ENCODE results near the gene SNED1. TPM values are rescaled to one million over a fixed set of nuclear protein-coding genes. Genes with fewer than 3 reads are reported as not detected.

SNED1 gene
- polyA plus RNA-seq, 4 donors: 0.45 to 6.0 (median 3.4) TPM

DNA sequence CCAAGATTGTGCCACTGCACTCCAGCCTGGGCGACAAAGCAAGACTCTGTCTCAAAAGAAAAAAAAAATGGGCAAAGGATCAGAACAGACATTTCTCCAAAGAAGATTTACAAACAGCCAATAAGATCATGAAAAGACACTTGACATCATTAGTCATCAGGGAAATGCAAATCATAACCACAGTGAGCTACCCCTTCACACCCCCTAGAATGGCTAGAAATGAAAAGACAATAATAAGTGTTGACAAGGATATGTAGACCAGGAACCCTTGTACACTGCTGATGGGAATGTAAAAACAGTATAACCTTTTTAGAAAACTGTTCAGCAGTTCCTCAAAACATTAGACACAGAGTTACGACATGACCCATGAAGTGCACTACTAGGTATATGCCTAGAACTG lies 122.0 kb downstream of the SNED1 start:
- DNase-seq: no peak
- H3K4me1 ChIP-seq (ENCODE audit: control insufficient read depth in 3 of 3, insufficient read depth in 2 of 3, low read depth in 1 of 3, low read length in 2 of 3): no peaks in the 10 kb centered on the region
- no peak for FAIRE-seq

DNA sequence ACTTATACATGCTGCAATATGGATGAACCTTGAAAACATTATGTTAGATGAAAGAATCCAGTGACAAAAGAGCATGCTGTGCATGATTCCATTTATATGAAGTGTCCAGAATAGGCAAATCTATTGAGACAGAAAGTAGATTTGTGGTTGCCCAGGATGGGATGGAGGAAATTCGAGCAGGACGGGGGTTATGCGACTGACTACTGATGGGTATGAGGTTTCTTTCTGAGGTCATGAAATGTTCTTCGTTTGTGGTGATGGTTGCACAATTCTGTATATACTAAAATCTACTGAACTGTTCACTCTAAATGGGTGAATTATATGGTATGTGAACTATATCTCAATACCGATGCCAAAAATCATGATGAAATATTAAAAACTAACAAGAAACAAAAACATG lies 122.6 kb downstream of the SNED1 start:
- DNase-seq: no peak
- H3K4me1 ChIP-seq (ENCODE audit: control insufficient read depth in 3 of 3, insufficient read depth in 2 of 3, low read depth in 1 of 3, low read length in 2 of 3): no peaks in the 10 kb centered on the region
- H3K4me3 ChIP-seq (ENCODE audit: low read depth in 1 of 3, low read length in 3 of 3): no peak overlapping the region
- no peak overlapping the region for H3K27ac ChIP-seq (ENCODE audit: low read depth in 1 of 3, low read length in 2 of 3)
- H3K27me3 ChIP-seq (ENCODE audit: control insufficient read depth in 3 of 3, insufficient read depth in 3 of 3, low read length in 3 of 3): no peaks in the 10 kb centered on the region
- peaks cover 0 to 40% (median 0%) of the 10 kb centered on the region in 3 donors for H3K36me3 ChIP-seq (ENCODE audit: control insufficient read depth in 3 of 3, insufficient read depth in 2 of 3, low read depth in 1 of 3, low read length in 3 of 3)
- 79 to 91% (median 90%) methylated on average over 5 of the region's 5 CpGs for WGBS, 3 donors
- FAIRE-seq: no peak
- no peaks in the 10 kb centered on the region for H3K9me3 ChIP-seq (ENCODE audit: control insufficient read depth in 2 of 2, insufficient read depth in 1 of 2, low read depth in 1 of 2, low read length in 1 of 2)

More for the DNA sequence above, 122.0 kb downstream of the SNED1 start:
- peaks cover 0 to 40% (median 0%) of the 10 kb centered on the region in 3 donors for H3K36me3 ChIP-seq (ENCODE audit: control insufficient read depth in 3 of 3, insufficient read depth in 2 of 3, low read depth in 1 of 3, low read length in 3 of 3)
- H3K27me3 ChIP-seq (ENCODE audit: control insufficient read depth in 3 of 3, insufficient read depth in 3 of 3, low read length in 3 of 3): no peaks in the 10 kb centered on the region
- no peak overlapping the region for H3K27ac ChIP-seq (ENCODE audit: low read depth in 1 of 3, low read length in 2 of 3)
- no peaks in the 10 kb centered on the region for H3K9me3 ChIP-seq (ENCODE audit: control insufficient read depth in 2 of 2, insufficient read depth in 1 of 2, low read depth in 1 of 2, low read length in 1 of 2)
- WGBS, 3 donors: 99 to 100% (median 99%) methylated on average over 2 of the region's 2 CpGs
- no peak overlapping the region for H3K4me3 ChIP-seq (ENCODE audit: low read depth in 1 of 3, low read length in 3 of 3)

DNA sequence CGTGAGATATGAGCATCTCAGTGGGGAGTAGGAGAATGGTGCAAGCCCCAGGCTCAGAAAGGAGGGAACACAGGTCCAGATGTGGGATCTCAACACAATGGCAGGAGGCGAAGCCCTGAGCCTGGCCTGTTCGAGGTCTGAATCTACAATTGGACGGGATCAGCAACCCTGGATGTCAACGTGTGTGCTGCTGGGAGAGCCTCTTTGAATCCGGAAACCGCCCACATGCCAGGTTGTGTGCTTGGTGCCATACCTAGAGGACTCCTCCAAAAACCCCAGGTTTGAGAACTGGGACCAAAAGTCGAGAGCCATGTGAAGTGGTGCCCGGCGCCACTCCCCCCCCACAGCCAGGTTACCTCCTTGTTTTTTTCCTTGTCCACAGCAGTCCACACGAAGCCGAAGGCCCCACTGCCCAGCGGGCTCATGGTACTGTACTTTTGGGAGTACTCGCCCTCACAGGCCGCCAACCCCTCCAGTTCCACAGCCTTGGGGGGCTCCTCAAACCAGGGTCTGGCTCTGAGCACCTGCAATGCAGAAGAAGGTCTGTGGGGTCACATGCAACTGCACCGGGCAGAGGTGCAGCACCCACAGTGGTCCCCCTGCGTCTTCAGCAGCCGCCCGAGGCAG lies 124.1 kb downstream of the SNED1 start:
- FAIRE-seq: no peak
- Histone ChIP-seq H3K27me3 (ENCODE audit: control insufficient read depth in 3 of 3, insufficient read depth in 3 of 3, low read length in 3 of 3) (no peaks in the 10 kb centered on the region), H3K4me3 (ENCODE audit: low read depth in 1 of 3, low read length in 3 of 3) (no peak overlapping the region), H3K27ac (ENCODE audit: low read depth in 1 of 3, low read length in 2 of 3) (no peak overlapping the region), H3K9me3 (ENCODE audit: control insufficient read depth in 2 of 2, insufficient read depth in 1 of 2, low read depth in 1 of 2, low read length in 1 of 2) (no peaks in the 10 kb centered on the region), H3K4me1 (ENCODE audit: control insufficient read depth in 3 of 3, insufficient read depth in 2 of 3, low read depth in 1 of 3, low read length in 2 of 3) (no peaks in the 10 kb centered on the region), H3K36me3 (ENCODE audit: control insufficient read depth in 3 of 3, insufficient read depth in 2 of 3, low read depth in 1 of 3, low read length in 3 of 3) (peaks cover 0 to 41% (median 0%) of the 10 kb centered on the region in 3 donors)
- DNase-seq: no peak
- WGBS, 3 donors: 86 to 95% (median 94%) methylated on average over 19 of the region's 19 CpGs

DNA sequence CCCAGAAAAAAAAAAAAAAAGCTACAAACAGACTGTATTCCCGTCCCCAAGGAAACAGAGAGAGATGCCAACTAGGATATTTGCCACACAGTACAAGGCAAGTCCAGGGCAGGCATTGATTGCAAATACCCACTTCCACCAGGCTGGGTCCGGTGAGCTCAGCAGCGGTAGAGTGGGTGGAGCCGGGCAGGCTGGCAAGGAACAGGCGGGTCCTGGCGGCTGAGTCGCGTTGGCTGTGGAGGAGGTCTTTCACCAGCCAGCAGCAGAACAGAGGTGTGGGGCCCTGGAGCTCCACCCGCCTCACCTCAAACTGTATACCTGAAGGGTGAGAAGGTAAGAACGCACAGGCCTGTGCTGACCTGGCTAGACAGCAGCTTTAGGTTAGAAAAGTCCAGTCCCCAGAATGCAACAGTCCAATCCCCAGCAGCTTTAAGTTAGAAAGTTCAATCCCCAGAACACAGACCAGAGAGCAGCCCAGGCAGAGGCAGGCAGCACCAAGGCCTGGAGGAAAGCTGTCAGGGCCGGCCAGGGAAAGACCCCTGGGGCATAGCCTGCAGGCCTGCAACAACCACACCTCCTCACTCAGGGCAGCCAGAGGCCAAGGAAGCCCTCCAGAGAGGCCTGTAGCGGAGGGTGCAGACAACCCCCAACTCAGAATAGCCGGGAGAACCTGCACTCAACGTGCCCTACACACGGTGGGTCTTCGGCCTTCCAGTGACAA lies 125.6 kb downstream of the SNED1 start:
- no peak overlapping the region for H3K27ac ChIP-seq (ENCODE audit: low read depth in 1 of 3, low read length in 2 of 3)
- FAIRE-seq: no peak
- peaks cover 0 to 40% (median 0%) of the 10 kb centered on the region in 3 donors for H3K36me3 ChIP-seq (ENCODE audit: control insufficient read depth in 3 of 3, insufficient read depth in 2 of 3, low read depth in 1 of 3, low read length in 3 of 3)
- WGBS, 3 donors: 60 to 82% (median 77%) methylated on average over 16 of the region's 16 CpGs
- no peaks in the 10 kb centered on the region for H3K27me3 ChIP-seq (ENCODE audit: control insufficient read depth in 3 of 3, insufficient read depth in 3 of 3, low read length in 3 of 3)
- H3K9me3 ChIP-seq (ENCODE audit: control insufficient read depth in 2 of 2, insufficient read depth in 1 of 2, low read depth in 1 of 2, low read length in 1 of 2): no peaks in the 10 kb centered on the region
- no peaks in the 10 kb centered on the region for H3K4me1 ChIP-seq (ENCODE audit: control insufficient read depth in 3 of 3, insufficient read depth in 2 of 3, low read depth in 1 of 3, low read length in 2 of 3)
- DNase-seq: peak in 1 of 2 donors; percentile 25
- no peak overlapping the region for H3K4me3 ChIP-seq (ENCODE audit: low read depth in 1 of 3, low read length in 3 of 3)

DNA sequence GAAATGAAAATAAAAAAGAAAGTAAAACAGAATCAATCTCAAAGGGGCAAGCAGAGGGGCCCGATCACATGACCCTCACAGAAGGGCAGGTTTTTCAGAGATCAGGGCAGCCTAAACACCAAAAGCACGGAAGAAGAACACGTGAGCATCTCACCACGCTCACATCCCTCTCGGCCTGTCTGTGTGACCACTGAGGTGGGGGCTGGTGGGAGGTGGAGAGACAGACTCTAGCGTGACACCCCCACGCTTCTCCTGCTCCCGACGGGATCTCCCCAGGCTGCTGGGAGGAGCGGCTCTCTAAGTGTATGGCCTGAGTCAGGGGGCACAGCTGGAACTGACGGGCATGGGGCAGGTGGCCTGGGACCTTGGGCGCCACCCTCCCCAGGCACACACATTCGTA lies 127.2 kb downstream of the SNED1 start:
- no peaks in the 10 kb centered on the region for H3K27me3 ChIP-seq (ENCODE audit: control insufficient read depth in 3 of 3, insufficient read depth in 3 of 3, low read length in 3 of 3)
- FAIRE-seq (no peak), DNase-seq (no peak)
- H3K4me1 ChIP-seq (ENCODE audit: control insufficient read depth in 3 of 3, insufficient read depth in 2 of 3, low read depth in 1 of 3, low read length in 2 of 3): no peaks in the 10 kb centered on the region
- WGBS, 3 donors: 83 to 95% (median 94%) methylated on average over 13 of the region's 13 CpGs
- H3K27ac ChIP-seq (ENCODE audit: low read depth in 1 of 3, low read length in 2 of 3): no peak overlapping the region
- H3K9me3 ChIP-seq (ENCODE audit: control insufficient read depth in 2 of 2, insufficient read depth in 1 of 2, low read depth in 1 of 2, low read length in 1 of 2): no peaks in the 10 kb centered on the region
- no peak overlapping the region for H3K4me3 ChIP-seq (ENCODE audit: low read depth in 1 of 3, low read length in 3 of 3)
- peaks cover 0 to 46% (median 0%) of the 10 kb centered on the region in 3 donors for H3K36me3 ChIP-seq (ENCODE audit: control insufficient read depth in 3 of 3, insufficient read depth in 2 of 3, low read depth in 1 of 3, low read length in 3 of 3)

DNA sequence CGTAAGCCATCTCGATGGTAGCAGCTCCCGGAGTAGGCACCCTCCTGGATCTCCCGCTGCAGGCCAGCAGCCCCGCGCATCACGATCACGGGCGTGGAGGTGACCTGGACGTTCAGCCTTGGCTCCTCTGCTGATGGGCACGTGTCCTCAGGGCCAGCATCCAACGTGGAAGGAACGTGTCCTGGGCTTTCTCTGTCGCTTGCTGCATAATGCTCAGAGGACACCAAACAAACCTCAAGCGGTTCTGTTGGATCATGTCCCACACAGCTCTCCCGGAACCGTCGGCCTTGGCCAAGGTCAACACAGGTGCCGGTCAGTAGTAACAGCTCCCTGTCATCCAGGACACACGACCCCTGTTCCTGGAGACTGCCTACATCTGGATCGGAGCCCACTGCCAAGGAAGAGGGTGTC lies 127.8 kb downstream of the SNED1 start:
- DNase-seq (no peak), FAIRE-seq (no peak)
- H3K9me3 ChIP-seq (ENCODE audit: control insufficient read depth in 2 of 2, insufficient read depth in 1 of 2, low read depth in 1 of 2, low read length in 1 of 2): no peaks in the 10 kb centered on the region
- no peaks in the 10 kb centered on the region for H3K27me3 ChIP-seq (ENCODE audit: control insufficient read depth in 3 of 3, insufficient read depth in 3 of 3, low read length in 3 of 3)
- H3K36me3 ChIP-seq (ENCODE audit: control insufficient read depth in 3 of 3, insufficient read depth in 2 of 3, low read depth in 1 of 3, low read length in 3 of 3): peaks cover 0 to 45% (median 0%) of the 10 kb centered on the region in 3 donors
- no peak overlapping the region for H3K27ac ChIP-seq (ENCODE audit: low read depth in 1 of 3, low read length in 2 of 3)
- WGBS, 3 donors: 92 to 94% (median 92%) methylated on average over 21 of the region's 21 CpGs
- no peak overlapping the region for H3K4me3 ChIP-seq (ENCODE audit: low read depth in 1 of 3, low read length in 3 of 3)
- no peaks in the 10 kb centered on the region for H3K4me1 ChIP-seq (ENCODE audit: control insufficient read depth in 3 of 3, insufficient read depth in 2 of 3, low read depth in 1 of 3, low read length in 2 of 3)

DNA sequence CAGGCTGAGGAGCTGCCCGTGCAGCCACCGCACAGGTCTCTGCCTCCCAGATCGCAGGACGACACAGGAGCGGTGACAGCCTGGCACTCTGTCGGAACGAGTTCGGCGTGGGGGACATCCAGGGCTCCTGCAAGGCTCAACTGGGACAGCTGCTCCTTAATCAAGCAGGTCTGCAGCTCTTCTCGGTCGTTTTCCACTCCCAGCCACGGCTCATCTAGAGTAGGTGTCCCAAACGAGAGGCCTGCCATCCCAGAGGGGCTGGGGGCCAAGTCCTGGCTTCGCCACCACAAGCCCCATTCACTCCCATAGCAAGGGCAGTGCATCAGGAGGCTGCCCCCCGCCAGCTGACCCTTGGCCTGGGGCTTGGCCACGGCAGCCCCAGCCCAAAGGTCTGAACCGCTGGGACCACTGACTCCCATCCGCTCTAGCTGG lies 128.4 kb downstream of the SNED1 start:
- WGBS, 3 donors: 93 to 94% (median 93%) methylated on average over 18 of the region's 18 CpGs
- H3K4me1 ChIP-seq (ENCODE audit: control insufficient read depth in 3 of 3, insufficient read depth in 2 of 3, low read depth in 1 of 3, low read length in 2 of 3): no peaks in the 10 kb centered on the region
- H3K27ac ChIP-seq (ENCODE audit: low read depth in 1 of 3, low read length in 2 of 3): no peak overlapping the region
- H3K36me3 ChIP-seq (ENCODE audit: control insufficient read depth in 3 of 3, insufficient read depth in 2 of 3, low read depth in 1 of 3, low read length in 3 of 3): peaks cover 0 to 49% (median 0%) of the 10 kb centered on the region in 3 donors
- H3K4me3 ChIP-seq (ENCODE audit: low read depth in 1 of 3, low read length in 3 of 3): no peak overlapping the region
- FAIRE-seq (no peak), DNase-seq (no peak)
- H3K9me3 ChIP-seq (ENCODE audit: control insufficient read depth in 2 of 2, insufficient read depth in 1 of 2, low read depth in 1 of 2, low read length in 1 of 2): no peaks in the 10 kb centered on the region
- H3K27me3 ChIP-seq (ENCODE audit: control insufficient read depth in 3 of 3, insufficient read depth in 3 of 3, low read length in 3 of 3): no peaks in the 10 kb centered on the region

DNA sequence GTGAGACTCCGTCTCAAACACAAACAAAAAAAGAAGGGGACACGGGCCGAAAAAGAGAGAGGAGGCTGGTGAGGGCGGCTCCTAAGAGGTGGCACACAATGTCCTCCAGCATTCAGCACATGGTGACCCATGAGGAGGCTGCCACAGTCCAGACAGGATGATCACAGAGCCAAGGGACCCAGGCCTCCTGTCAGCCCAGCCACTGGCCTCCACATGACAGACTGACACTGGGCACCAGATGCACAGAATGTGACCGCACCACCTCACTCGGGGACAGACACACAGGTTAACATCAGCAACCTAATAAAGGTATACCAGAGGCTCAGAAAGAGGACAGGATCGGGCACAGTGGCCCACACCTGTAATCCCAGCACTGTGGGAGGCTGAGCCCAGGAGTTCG lies 129.8 kb downstream of the SNED1 start:
- no peak overlapping the region for H3K27ac ChIP-seq (ENCODE audit: low read depth in 1 of 3, low read length in 2 of 3)
- no peaks in the 10 kb centered on the region for H3K4me1 ChIP-seq (ENCODE audit: control insufficient read depth in 3 of 3, insufficient read depth in 2 of 3, low read depth in 1 of 3, low read length in 2 of 3)
- DNase-seq: no peak
- H3K9me3 ChIP-seq (ENCODE audit: control insufficient read depth in 2 of 2, insufficient read depth in 1 of 2, low read depth in 1 of 2, low read length in 1 of 2): no peaks in the 10 kb centered on the region
- no peak for FAIRE-seq
- peaks cover 0 to 47% (median 0%) of the 10 kb centered on the region in 3 donors for H3K36me3 ChIP-seq (ENCODE audit: control insufficient read depth in 3 of 3, insufficient read depth in 2 of 3, low read depth in 1 of 3, low read length in 3 of 3)
- 92 to 98% (median 96%) methylated on average over 8 of the region's 8 CpGs for WGBS, 3 donors
- no peaks in the 10 kb centered on the region for H3K27me3 ChIP-seq (ENCODE audit: control insufficient read depth in 3 of 3, insufficient read depth in 3 of 3, low read length in 3 of 3)
- H3K4me3 ChIP-seq (ENCODE audit: low read depth in 1 of 3, low read length in 3 of 3): no peak overlapping the region
